Left ventricle myocardium inferior (tissue), 1 donor: ENCODE data around the gene LDHAL6B. TPM values are rescaled to one million over a fixed set of nuclear protein-coding genes. Genes with fewer than 3 reads are reported as not detected.
"Not testable (repeated sequence)": the region's sequence is repeated elsewhere in the genome, so short reads cannot be mapped to it uniquely, and the experiment has no call there.

Source experiments
- DNase-seq: peaks from one replicate; pipeline ENCODE4 v3.0.0-alpha.2; 2020
- H3K27ac ChIP-seq: fragments of 200-600 bp; replicated peaks from 2 replicates; pipeline ENCODE4 v1.8.0; 2021
- H3K27me3 ChIP-seq: fragments of 200-600 bp; 2 replicates; pipeline ENCODE4 v1.8.0; 2021; ENCODE audit warnings: low read depth
- H3K36me3 ChIP-seq: fragments of 200-600 bp; 2 replicates; pipeline ENCODE4 v1.8.0; 2021
- H3K4me1 ChIP-seq: fragments of 200-600 bp; 2 replicates; pipeline ENCODE4 v1.8.0; 2021
- H3K4me3 ChIP-seq: fragments of 200-600 bp; 2 replicates; pipeline ENCODE4 v1.8.0; 2021; ENCODE audit warnings: mild to moderate bottlenecking, moderate library complexity
- H3K9me3 ChIP-seq: fragments of 200-600 bp; replicated peaks from 2 replicates; pipeline ENCODE4 v1.8.0; 2021
- intact Hi-C: fragments of 100-400 bp; cut with micrococcal nuclease; formaldehyde crosslinking; loops from one replicate; pipeline ENCODE4 v1.11.0; 2022
- total RNA-seq: library from RNA; stranded (reverse); fragmentation: NEBNext Ultra II Directional; extraction: Animal tissue kit (Norgen Biotek cat#: 25700); gene quantifications from one replicate; pipeline ENCODE4 v1.2.1, GENCODE V29; 2021
- TF ChIP-seq, protein P1 (sequence below): fragments of 200-600 bp; IDR thresholded peaks from 2 replicates; pipeline ENCODE4 v1.8.0; 2021; ENCODE audit warnings: antibody characterized with exemption, mild to moderate bottlenecking, borderline replicate concordance
- donor health status: DM: no; HTN: yes; CAD: no; lungs with severe emphysema.

The LDHAL6B gene
- total RNA-seq, 1 donor from 2014 or later: not detected

DNA sequence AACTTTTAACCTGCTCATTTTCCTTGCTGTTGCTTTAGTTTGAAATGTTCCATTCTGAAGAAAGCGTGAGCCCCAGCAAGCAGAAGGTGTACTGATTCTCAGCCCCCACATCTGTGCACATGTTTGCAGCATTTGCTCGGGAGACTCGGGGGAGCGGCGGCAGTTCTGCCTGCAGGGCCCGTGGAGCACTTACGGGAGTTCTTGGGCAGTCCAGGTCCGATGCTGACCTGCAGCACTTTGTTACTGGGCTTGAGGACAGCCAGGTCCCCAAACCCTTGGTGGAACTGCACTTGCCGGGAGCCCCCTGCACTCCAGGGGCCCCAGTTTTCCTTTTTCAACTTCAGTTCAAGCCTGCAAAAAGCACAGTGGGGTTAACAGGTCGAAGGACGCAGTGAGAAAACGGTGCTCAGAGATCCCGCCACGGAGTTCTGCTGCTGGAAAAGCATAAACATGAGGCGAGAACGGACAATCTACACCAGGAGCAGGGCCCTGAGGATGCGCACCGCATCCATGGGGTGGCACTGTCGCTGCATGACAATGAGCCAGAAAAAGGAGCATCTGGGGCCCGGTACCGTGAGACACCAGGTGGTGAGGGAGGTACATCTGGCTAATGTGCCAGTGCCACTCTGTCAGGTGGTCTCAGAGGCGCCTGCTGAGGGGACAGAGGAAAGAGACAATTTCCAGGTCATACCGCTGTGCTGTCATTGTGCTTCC lies 45.6 kb upstream of the LDHAL6B start:
- H3K4me3 ChIP-seq: no peak overlapping the region
- H3K27me3 ChIP-seq: no peaks in the 10 kb centered on the region
- no peaks in the 10 kb centered on the region for H3K9me3 ChIP-seq
- peaks cover 72% of the 10 kb centered on the region for H3K36me3 ChIP-seq
- no peak overlapping the region for H3K27ac ChIP-seq
- H3K4me1 ChIP-seq: no peaks in the 10 kb centered on the region
- intact Hi-C loops: loop anchor here (10.0 kb wide), 1 partner anchor 334 kb away; no protein-coding TSS in a partner anchor
- DNase-seq: no peak
- TF ChIP-seq, protein P1, sequence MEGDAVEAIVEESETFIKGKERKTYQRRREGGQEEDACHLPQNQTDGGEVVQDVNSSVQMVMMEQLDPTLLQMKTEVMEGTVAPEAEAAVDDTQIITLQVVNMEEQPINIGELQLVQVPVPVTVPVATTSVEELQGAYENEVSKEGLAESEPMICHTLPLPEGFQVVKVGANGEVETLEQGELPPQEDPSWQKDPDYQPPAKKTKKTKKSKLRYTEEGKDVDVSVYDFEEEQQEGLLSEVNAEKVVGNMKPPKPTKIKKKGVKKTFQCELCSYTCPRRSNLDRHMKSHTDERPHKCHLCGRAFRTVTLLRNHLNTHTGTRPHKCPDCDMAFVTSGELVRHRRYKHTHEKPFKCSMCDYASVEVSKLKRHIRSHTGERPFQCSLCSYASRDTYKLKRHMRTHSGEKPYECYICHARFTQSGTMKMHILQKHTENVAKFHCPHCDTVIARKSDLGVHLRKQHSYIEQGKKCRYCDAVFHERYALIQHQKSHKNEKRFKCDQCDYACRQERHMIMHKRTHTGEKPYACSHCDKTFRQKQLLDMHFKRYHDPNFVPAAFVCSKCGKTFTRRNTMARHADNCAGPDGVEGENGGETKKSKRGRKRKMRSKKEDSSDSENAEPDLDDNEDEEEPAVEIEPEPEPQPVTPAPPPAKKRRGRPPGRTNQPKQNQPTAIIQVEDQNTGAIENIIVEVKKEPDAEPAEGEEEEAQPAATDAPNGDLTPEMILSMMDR: peak; percentile 43

DNA sequence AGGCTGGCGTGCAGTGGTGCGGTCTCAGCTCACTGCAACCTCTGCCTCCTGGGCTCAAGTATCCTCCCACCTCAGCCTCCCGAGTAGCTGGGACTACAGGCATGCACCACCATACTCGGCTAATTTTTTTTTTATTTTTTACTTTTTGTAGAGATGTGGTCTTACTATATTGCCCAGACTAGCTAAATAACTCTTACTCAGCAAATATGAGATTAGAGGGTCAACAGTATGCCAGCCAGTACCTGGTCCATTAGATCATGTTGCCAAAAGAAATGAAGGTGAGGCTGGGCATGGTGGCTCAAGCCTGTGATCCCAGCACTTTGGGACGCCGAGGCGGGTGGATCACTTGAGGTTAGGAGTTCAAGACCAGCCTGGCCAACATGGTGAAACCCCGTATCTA lies 44.6 kb upstream of the LDHAL6B start:
- intact Hi-C loops: loop anchor here (10.0 kb wide), 1 partner anchor 333 kb away; no protein-coding TSS in a partner anchor
- H3K9me3 ChIP-seq, H3K27ac ChIP-seq, DNase-seq, H3K27me3 ChIP-seq, H3K4me1 ChIP-seq, H3K4me3 ChIP-seq: not testable (repeated sequence)
- peaks cover 62% of the 10 kb centered on the region for H3K36me3 ChIP-seq

DNA sequence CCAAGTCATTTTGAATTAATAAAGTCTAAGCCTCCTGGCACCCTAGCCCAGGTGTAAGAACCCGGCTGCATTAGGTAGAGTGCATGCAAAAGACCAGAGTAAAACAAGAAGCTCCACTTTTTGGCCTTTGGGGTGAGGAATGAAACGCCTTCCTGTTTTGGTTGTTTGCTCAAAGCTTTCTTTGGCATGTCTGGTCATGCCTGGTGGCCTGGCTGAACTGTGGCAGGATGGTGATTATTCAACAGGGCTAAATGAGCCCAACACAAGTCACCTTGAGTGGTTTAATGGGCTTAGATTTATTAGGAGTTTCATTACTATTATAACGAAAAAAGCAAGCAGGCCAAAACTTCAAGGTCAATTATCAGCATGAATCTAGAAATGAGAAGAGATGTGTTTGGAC lies 40.9 kb upstream of the LDHAL6B start:
- Histone ChIP-seq H3K27ac (no peak overlapping the region), H3K36me3 (peaks cover 48% of the 10 kb centered on the region), H3K4me1 (peaks cover 11% of the 10 kb centered on the region), H3K4me3 (no peak overlapping the region), H3K27me3 (no peaks in the 10 kb centered on the region), H3K9me3 (no peaks in the 10 kb centered on the region)
- intact Hi-C loops: loop anchor here (10.0 kb wide), 1 partner anchor 329 kb away; no protein-coding TSS in a partner anchor
- TF ChIP-seq, protein P1: no peak
- DNase-seq: no peak

DNA sequence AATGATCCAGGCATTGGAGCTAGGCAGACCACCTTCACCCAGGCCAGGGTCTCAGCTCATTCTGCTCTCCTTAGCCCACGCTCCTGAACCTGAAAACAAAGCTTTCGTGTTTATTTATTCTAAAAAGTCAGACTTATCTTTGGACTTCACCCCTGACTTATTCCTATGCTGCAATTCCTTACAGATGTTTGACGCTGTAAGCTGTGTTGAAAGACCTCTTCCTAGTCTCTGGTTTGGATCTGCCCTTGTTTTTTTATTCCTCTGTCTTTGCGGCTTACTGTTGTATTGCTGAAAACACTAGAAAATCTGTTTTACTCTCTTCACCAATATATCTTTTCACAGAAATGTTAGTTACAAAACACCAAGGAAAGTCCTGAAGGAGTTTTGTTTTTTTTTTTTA lies 40.5 kb upstream of the LDHAL6B start:
- Histone ChIP-seq H3K27ac (no peak overlapping the region), H3K27me3 (no peaks in the 10 kb centered on the region), H3K4me1 (peaks cover 13% of the 10 kb centered on the region), H3K9me3 (no peaks in the 10 kb centered on the region), H3K36me3 (peaks cover 48% of the 10 kb centered on the region), H3K4me3 (no peak overlapping the region)
- intact Hi-C loops: loop anchor here (10.0 kb wide), 1 partner anchor 329 kb away; no protein-coding TSS in a partner anchor
- no peak for DNase-seq
- TF ChIP-seq, protein P1: no peak

DNA sequence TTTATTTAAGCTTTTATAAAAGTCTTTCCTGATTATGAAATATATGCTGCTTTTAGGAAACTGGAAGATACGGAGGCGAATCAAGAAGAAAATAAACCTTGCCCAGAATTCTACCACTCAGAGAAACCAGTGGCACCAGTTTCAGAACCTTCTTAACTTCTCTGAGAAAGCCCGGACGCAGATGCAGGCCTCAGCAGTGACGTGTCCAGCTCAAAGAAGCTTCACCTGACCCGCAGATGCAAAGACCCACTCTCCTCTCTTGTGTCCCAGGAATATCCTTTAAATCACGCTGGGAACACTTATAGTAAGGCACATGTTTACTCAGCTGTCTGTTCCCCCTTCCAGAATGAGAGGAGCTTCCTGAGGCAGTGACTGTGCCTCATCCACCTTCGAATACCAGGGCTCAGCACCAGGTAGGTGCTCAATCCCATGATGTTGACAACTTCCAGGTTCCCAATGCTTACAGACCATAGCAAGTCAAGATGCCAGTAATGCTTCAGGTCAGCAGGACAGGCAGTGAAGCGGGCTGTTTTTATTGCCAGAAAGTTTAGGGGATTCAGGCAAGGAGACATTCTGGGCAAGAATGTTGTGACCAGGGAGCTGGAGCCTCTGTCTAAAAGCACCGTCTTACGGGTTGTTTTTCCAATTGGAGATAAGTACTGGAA lies 39.9 kb upstream of the LDHAL6B start:
- no peak for DNase-seq
- H3K4me3 ChIP-seq: no peak overlapping the region
- intact Hi-C loops: loop anchor here (10.0 kb wide), 1 partner anchor 328 kb away; no protein-coding TSS in a partner anchor
- TF ChIP-seq, protein P1: no peak
- H3K27me3 ChIP-seq: no peaks in the 10 kb centered on the region
- H3K9me3 ChIP-seq: no peaks in the 10 kb centered on the region
- H3K27ac ChIP-seq: no peak overlapping the region
- peaks cover 13% of the 10 kb centered on the region for H3K4me1 ChIP-seq
- peaks cover 48% of the 10 kb centered on the region for H3K36me3 ChIP-seq

DNA sequence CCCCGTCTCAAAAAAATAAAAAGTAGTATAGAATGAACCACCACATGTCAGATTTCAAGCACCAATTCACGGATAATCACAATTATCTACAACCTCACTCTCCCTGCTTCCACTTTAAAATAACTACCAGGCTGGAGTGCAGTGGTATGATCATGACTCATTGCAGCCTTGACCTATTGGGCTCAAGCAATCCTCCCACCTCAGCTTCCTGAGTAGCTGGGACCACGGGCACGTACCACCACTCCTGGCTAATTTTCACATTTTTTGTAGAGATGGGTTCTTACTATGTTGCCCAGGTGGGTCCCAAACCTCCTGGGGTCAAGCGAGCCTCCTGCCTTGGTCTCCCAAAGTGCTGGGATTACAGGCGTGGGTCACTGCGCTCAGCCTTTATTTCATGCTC lies 38.1 kb upstream of the LDHAL6B start:
- Histone ChIP-seq H3K4me1 (peaks cover 13% of the 10 kb centered on the region), H3K27me3 (no peaks in the 10 kb centered on the region), H3K27ac (no peak overlapping the region), H3K9me3 (no peaks in the 10 kb centered on the region), H3K4me3 (no peak overlapping the region), H3K36me3 (peaks cover 48% of the 10 kb centered on the region)
- no peak for DNase-seq
- intact Hi-C loops: loop anchor here (10.0 kb wide), 1 partner anchor 326 kb away; no protein-coding TSS in a partner anchor
- TF ChIP-seq, protein P1: no peak
